Mesenchymal stem cell (in vitro differentiated cells and primary cell): Measurements from ENCODE around the gene SNX25.
"Not testable (repeated sequence)": the region's sequence is repeated elsewhere in the genome, so short reads cannot be mapped to it uniquely, and the experiment has no call there.

Source experiments
- DNase-seq: peaks from one replicate; pipeline ENCODE4 v3.0.0-alpha.2; 2013
- H2AFZ ChIP-seq: one replicate; pipeline ENCODE4 v1.6.1; 2013; ENCODE audit warnings: low read depth, mild to moderate bottlenecking, control low read depth, inconsistent platforms, low read length, moderate library complexity
- H2AK5ac ChIP-seq: 2 replicates; pipeline ENCODE4 v1.6.1; 2013; ENCODE audit warnings: low read length, moderate library complexity, mild to moderate bottlenecking, inconsistent platforms; ENCODE audit not compliant: severe bottlenecking
- H2BK120ac ChIP-seq: one replicate; pipeline ENCODE4 v1.6.1; 2013; ENCODE audit warnings: low read depth, mild to moderate bottlenecking, inconsistent platforms, low read length, moderate library complexity
- H2BK12ac ChIP-seq, 2 experiments: one replicate each; pipeline ENCODE4 v1.6.1; 2013; ENCODE audit warnings: inconsistent platforms in 2 of 2, low read length in 2 of 2, mild to moderate bottlenecking in 2 of 2, moderate library complexity in 2 of 2, control low read depth in 1 of 2
- H2BK15ac ChIP-seq: one replicate; pipeline ENCODE4 v1.6.1; 2013; ENCODE audit warnings: mild to moderate bottlenecking, low read depth, inconsistent platforms; ENCODE audit not compliant: poor library complexity, severe bottlenecking
- H2BK5ac ChIP-seq: 2 replicates; pipeline ENCODE4 v1.6.1; 2013; ENCODE audit warnings: low read depth, mild to moderate bottlenecking, low read length, control low read depth, inconsistent platforms; ENCODE audit not compliant: poor library complexity, severe bottlenecking
- H3K14ac ChIP-seq, 2 experiments: one replicate each; pipeline ENCODE4 v1.6.1; 2013; ENCODE audit warnings: inconsistent platforms in 2 of 2, low read length in 2 of 2, control low read depth in 1 of 2, mild to moderate bottlenecking in 1 of 2, moderate library complexity in 1 of 2
- H3K18ac ChIP-seq, 2 experiments: one replicate each; pipeline ENCODE4 v1.6.1; 2013; ENCODE audit warnings: inconsistent platforms in 2 of 2, low read length in 2 of 2, control low read depth in 1 of 2, low read depth in 1 of 2, mild to moderate bottlenecking in 1 of 2
- H3K23ac ChIP-seq, 2 experiments: one replicate each; pipeline ENCODE4 v1.6.1; 2013; ENCODE audit warnings: inconsistent platforms in 2 of 2, low read length in 2 of 2, mild to moderate bottlenecking in 2 of 2, moderate library complexity in 2 of 2, control low read depth in 1 of 2
- H3K27ac ChIP-seq: 2 replicates; pipeline ENCODE4 v1.5.1; 2013; ENCODE audit warnings: mild to moderate bottlenecking, moderate library complexity, low read length, control low read depth, inconsistent platforms; ENCODE audit not compliant: poor library complexity, severe bottlenecking
- H3K27me3 ChIP-seq, 2 experiments: 2 replicates each; pipeline versions ENCODE4 v1.6.1 to v1.7.0; 2013; ENCODE audit warnings: low read length in 2 of 2, mild to moderate bottlenecking in 2 of 2, moderate library complexity in 2 of 2, control low read depth in 1 of 2, inconsistent platforms in 1 of 2; ENCODE audit not compliant: control insufficient read depth in 1 of 2, insufficient read depth in 1 of 2
- H3K36me3 ChIP-seq, 2 experiments: 2 replicates each; pipeline versions ENCODE4 v1.6.1 to v1.7.0; 2013; ENCODE audit warnings: low read length in 2 of 2, control low read depth in 1 of 2, inconsistent platforms in 1 of 2, low read depth in 1 of 2, mild to moderate bottlenecking in 1 of 2; ENCODE audit not compliant: insufficient read depth in 2 of 2, control insufficient read depth in 1 of 2
- H3K4ac ChIP-seq, 2 experiments: one replicate each; pipeline ENCODE4 v1.6.1; 2013; ENCODE audit warnings: inconsistent platforms in 2 of 2, low read length in 2 of 2, mild to moderate bottlenecking in 2 of 2, moderate library complexity in 2 of 2, control low read depth in 1 of 2, low read depth in 1 of 2
- H3K4me1 ChIP-seq: 2 replicates; pipeline ENCODE4 v1.6.1; 2013; ENCODE audit warnings: low read depth, low read length, control low read depth; ENCODE audit not compliant: control insufficient read depth, insufficient read depth
- H3K4me2 ChIP-seq: 2 replicates; pipeline ENCODE4 v1.6.1; 2013; ENCODE audit warnings: low read length, mild to moderate bottlenecking, inconsistent platforms; ENCODE audit not compliant: poor library complexity, severe bottlenecking
- H3K4me3 ChIP-seq, 2 experiments: 2 replicates each; pipeline versions ENCODE4 v1.5.1 to v1.7.0; 2013; ENCODE audit warnings: low read length in 2 of 2, mild to moderate bottlenecking in 2 of 2, control low read depth in 1 of 2, low read depth in 1 of 2; ENCODE audit not compliant: insufficient read depth in 1 of 2
- H3K79me1 ChIP-seq: replicated peaks from 2 replicates; pipeline ENCODE4 v1.6.1; 2013; ENCODE audit warnings: mild to moderate bottlenecking, control low read depth, low read length, inconsistent platforms; ENCODE audit not compliant: poor library complexity, severe bottlenecking
- H3K9ac ChIP-seq: 2 replicates; pipeline ENCODE4 v1.7.0; 2013; ENCODE audit warnings: mild to moderate bottlenecking, low read length, moderate library complexity
- H3K9me3 ChIP-seq: 2 replicates; pipeline ENCODE4 v1.7.0; 2013; ENCODE audit warnings: mild to moderate bottlenecking, low read length; ENCODE audit not compliant: control insufficient read depth
- H4K8ac ChIP-seq: one replicate; pipeline ENCODE4 v1.6.1; 2013; ENCODE audit warnings: inconsistent platforms, mild to moderate bottlenecking, low read length, moderate library complexity
- H4K91ac ChIP-seq: one replicate; pipeline ENCODE4 v1.6.1; 2013; ENCODE audit warnings: mild to moderate bottlenecking, low read length, inconsistent platforms
- WGBS: methylation state at CpG from one replicate; pipeline ENCODE4 v1.1.7; 2013; ENCODE audit warnings: mixed read lengths; 5-methylcytosine and 5-hydroxymethylcytosine counted together

Gene SNX25

GRCh38 chr4:185329879-185330510 is 120.6 kb downstream of the SNX25 start:
- not testable (repeated sequence) for H3K4ac ChIP-seq, H3K27me3 ChIP-seq, H2BK15ac ChIP-seq, H3K9me3 ChIP-seq, H2AFZ ChIP-seq, H2BK5ac ChIP-seq, H3K36me3 ChIP-seq, H3K9ac ChIP-seq, H3K14ac ChIP-seq, H3K27ac ChIP-seq, H4K91ac ChIP-seq, H2BK120ac ChIP-seq, H3K18ac ChIP-seq, H3K4me3 ChIP-seq, DNase-seq, H4K8ac ChIP-seq, H3K4me1 ChIP-seq, H3K4me2 ChIP-seq, H3K23ac ChIP-seq, H2AK5ac ChIP-seq
- peak overlapping the region in 1 of 2 experiments; percentile 15 for H2BK12ac ChIP-seq
- peaks cover 14% of the 10 kb centered on the region for H3K79me1 ChIP-seq
- 94% methylated on average over 2 of the region's 2 CpGs for WGBS

DNA sequence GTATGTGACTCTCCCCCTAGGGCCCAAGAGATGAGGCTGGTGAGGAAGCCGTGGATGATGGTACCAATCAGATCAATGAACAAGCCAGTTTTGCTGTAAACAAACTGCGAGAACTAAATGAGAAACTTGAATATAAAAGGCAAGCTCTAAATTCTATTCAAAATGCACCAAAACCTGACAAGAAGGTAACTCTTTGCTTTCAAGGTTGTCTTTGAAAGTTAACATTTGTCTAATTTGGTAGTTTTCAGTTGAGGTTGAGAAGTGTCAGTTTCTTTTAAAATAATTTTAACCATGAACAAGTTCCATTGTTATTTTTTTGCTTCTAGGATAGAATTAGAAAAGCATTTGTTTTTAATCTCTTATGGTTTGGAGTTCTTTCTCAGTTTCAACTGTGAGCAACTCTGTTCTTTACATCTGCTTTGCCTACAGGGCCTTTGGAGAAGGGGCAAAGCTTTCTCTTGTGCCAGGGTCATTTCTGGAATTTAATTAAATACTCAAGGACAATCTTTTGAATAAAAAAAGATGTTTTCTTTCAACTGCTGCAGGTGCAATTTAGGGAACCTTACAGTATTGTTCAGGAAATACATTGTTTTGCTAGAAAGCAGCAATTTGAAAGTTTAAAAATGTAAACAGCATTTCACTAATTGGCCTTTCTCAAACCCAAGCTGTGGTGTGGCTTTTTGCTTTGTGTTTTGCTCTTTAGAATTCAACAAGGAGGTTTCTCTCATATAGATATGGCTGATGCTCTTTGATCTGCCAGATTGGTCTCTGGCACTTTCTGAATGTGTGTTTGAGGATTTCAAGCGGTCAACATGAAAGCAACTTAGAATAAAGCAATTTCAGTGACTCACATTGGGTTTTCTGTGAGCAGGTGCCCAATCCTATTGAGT is 123.4 kb downstream of the SNX25 start:
- no peak overlapping the region for H3K18ac ChIP-seq
- H3K23ac ChIP-seq: no peak overlapping the region
- H4K8ac ChIP-seq: no peak overlapping the region
- no peak overlapping the region for H2BK120ac ChIP-seq
- H2BK15ac ChIP-seq: no peak overlapping the region
- H3K4me1 ChIP-seq: peaks cover 2% of the 10 kb centered on the region
- no peaks in the 10 kb centered on the region for H3K27me3 ChIP-seq
- no peak overlapping the region for H2AK5ac ChIP-seq
- H3K9me3 ChIP-seq: no peaks in the 10 kb centered on the region
- H3K36me3 ChIP-seq: peaks cover under 1 to 7% of the 10 kb centered on the region in 2 experiments
- H2BK12ac ChIP-seq: no peak overlapping the region
- no peak overlapping the region for H2AFZ ChIP-seq
- no peak overlapping the region for H3K4me3 ChIP-seq
- H3K14ac ChIP-seq: no peak overlapping the region
- H3K4ac ChIP-seq: no peak overlapping the region
- H4K91ac ChIP-seq: no peak overlapping the region
- H3K27ac ChIP-seq: no peak overlapping the region
- 97% methylated on average over 2 of the region's 3 CpGs for WGBS
- no peak overlapping the region for H3K9ac ChIP-seq
- DNase-seq: no peak
- H2BK5ac ChIP-seq: no peak overlapping the region
- no peak overlapping the region for H3K4me2 ChIP-seq
- peaks cover 13% of the 10 kb centered on the region for H3K79me1 ChIP-seq

DNA sequence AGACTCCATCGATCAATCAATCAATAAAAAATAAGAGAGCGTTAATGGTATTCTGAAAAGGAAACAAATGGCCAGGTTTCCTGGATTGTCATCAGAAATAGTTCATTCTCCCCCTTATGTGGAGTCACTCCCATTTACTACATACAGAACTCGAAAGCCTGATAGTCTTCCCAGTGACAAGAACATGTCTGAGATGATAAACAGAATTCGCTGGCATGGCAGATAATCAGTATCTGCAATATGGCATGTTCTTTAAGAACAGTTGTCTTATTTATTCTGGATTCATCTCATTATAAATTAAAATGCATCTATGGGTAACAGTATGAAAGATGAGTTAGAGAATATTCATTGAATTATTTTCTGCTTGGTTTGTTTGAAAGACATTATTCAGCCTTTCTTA is 124.9 kb downstream of the SNX25 start:
- H2AFZ ChIP-seq: no peak overlapping the region
- no peak overlapping the region for H3K23ac ChIP-seq
- no peak overlapping the region for H3K4ac ChIP-seq
- H3K36me3 ChIP-seq: peaks cover 2 to 4% of the 10 kb centered on the region in 2 experiments
- H3K4me1 ChIP-seq: peaks cover 2% of the 10 kb centered on the region
- H3K4me2 ChIP-seq: no peak overlapping the region
- no peak overlapping the region for H3K9ac ChIP-seq
- H3K79me1 ChIP-seq: peaks cover 9% of the 10 kb centered on the region
- H2AK5ac ChIP-seq: no peak overlapping the region
- H2BK120ac ChIP-seq: no peak overlapping the region
- H2BK12ac ChIP-seq: no peak overlapping the region
- no peak overlapping the region for H2BK5ac ChIP-seq
- H3K9me3 ChIP-seq: no peaks in the 10 kb centered on the region
- H3K27me3 ChIP-seq: no peaks in the 10 kb centered on the region
- H3K14ac ChIP-seq: no peak overlapping the region
- no peak overlapping the region for H2BK15ac ChIP-seq
- WGBS: 97% methylated on average over 3 of the region's 4 CpGs
- H3K4me3 ChIP-seq: no peak overlapping the region
- no peak overlapping the region for H4K91ac ChIP-seq
- no peak overlapping the region for H3K18ac ChIP-seq
- H4K8ac ChIP-seq: no peak overlapping the region
- no peak overlapping the region for H3K27ac ChIP-seq
- DNase-seq: no peak

- no peak for DNase-seq
- Histone ChIP-seq H3K4me3 (no peak overlapping the region), H3K18ac (no peak overlapping the region), H3K4me2 (no peak overlapping the region), H3K4me1 (peaks cover 2% of the 10 kb centered on the region), H4K91ac (no peak overlapping the region), H2AK5ac (no peak overlapping the region), H3K27ac (no peak overlapping the region), H3K9me3 (no peaks in the 10 kb centered on the region), H3K4ac (no peak overlapping the region), H3K23ac (no peak overlapping the region), H3K27me3 (no peaks in the 10 kb centered on the region), H3K9ac (no peak overlapping the region), H2BK120ac (no peak overlapping the region), H2BK15ac (no peak overlapping the region), H4K8ac (no peak overlapping the region), H3K36me3 (peaks cover 3 to 10% of the 10 kb centered on the region in 2 experiments), H2AFZ (no peak overlapping the region), H2BK5ac (no peak overlapping the region), H2BK12ac (no peak overlapping the region), H3K79me1 (peaks cover 4% of the 10 kb centered on the region), H3K14ac (no peak overlapping the region)
- WGBS: 92% methylated on average over 1 of the region's 1 CpG
These were observed 126.2 kb downstream of the SNX25 start for GRCh38 chr4:185335579-185335978.
